GM11168 (cell line): ENCODE data around the gene CARD14.
"Not testable (repeated sequence)": the region's sequence is repeated elsewhere in the genome, so short reads cannot be mapped to it uniquely, and the experiment has no call there.

ENCODE experiments used
- in situ Hi-C: fragments of 300-500 bp; cut with MboI; formaldehyde crosslinking; loops from one replicate; pipeline ENCODE4 v1.12.0; 2022; ENCODE audit warnings: low sequenced_read_pairs; ENCODE audit not compliant: unreplicated experiment

The CARD14 gene

DNA sequence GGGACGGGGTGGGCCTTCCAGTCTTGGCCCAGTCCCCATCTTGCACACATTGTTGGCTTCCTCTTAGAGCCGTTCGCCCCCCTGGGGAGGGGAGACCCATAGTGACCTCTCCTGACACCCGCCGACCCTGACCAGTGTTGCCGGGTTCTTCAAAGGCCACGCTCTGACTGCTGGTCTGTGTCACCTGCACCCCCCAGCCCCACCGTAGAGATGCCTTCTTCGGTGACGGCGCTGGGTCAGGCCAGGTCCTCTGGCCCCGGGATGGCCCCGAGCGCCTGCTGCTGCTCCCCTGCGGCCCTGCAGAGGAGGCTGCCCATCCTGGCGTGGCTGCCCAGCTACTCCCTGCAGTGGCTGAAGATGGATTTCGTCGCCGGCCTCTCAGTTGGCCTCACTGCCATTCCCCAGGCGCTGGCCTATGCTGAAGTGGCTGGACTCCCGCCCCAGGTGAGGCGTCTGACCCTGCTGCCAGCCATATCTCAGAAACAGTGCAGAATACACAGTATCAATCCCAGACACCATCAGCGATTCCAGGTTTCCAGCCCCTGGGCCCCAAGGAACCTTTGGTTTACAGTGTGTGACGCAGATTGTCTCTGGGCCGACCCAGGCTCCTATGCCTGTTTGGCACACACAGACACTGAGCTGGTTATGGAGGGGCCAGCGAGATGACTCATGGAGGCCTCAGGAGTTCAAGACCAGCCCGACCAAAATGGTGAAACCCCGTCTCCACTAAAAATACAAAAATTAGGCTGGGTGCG is 51.7 kb downstream of the CARD14 start:
- in situ Hi-C loops: no loop called here

- in situ Hi-C loops: no loop called here
Observed at GRCh38 chr17:80222376-80223141, 52.7 kb downstream of the CARD14 start.

DNA sequence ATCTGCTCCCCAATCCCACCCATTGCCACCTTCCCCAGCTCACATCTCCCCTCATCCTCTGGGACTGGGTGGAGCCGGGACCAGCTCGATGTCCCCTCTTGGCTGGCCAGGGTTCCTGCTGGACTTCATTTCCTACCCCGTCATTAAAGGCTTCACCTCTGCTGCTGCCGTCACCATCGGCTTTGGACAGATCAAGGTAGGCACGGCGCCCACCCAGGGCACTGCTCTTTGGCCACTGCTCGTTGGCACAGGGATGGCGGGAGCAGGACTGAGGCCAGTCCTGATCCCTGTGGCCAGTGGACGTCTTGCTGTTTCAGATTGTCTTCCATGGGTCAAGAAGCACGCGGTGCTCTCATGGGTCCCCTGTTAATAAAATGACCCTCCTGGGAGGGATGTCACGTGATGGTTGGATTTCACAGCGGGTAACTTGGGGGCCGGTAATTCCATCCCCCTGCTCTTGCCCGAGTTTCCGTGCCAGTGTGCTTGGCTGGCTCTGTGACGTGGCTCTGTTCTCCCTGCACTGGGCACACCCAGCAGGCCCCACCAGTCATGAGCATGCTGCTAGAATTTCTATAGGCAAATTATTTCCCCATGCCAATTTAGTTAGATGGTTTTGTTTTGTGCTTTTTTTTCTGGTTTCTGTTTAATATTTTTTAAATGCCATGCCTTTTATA is 53.4 kb downstream of the CARD14 start:
- in situ Hi-C loops: no loop called here

- in situ Hi-C loops: no loop called here
Observed at GRCh38 chr17:80223838-80224497, 54.1 kb downstream of the CARD14 start.

GRCh38 chr17:80224683-80225082 is 54.9 kb downstream of the CARD14 start:
- in situ Hi-C loops: no loop called here

DNA sequence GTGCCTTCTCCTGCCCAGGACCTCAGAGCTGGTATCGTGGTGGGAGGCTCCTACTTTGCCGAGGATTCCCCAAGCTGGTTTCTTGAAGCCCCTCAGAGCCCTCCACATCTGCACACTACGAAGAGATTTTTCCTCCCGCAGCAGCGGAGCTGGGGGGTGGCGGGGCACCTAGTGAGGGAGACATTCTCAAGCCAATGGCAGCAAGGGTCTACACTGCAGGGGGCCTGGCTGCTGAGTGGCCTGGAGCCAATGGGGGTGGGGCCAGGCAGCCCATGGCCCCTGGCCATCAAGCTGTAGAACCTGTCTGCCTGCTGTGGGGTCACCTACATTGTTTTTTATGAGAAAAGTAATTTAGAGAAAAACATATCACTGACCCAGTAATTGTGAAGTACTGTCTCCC is 55.4 kb downstream of the CARD14 start:
- in situ Hi-C loops: no loop called here

DNA sequence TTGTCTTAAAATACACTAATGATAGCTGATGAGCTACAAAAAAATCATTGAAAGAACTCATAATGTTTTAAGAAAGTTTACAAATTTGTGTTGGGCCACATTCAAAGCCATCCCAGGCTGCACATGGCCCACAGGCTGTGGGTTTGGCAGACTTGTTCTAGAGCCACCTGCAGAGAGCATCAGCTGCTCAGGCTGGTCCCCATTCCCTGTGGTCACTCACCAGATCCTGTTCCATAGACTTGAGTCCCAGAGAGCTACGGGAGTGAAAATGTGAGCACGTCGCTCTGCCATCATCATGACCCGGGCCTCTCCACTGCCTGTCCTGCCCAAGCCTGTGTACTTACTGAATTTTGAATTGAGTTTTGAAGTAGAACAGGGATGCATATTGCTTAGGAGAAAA is 57.3 kb downstream of the CARD14 start:
- in situ Hi-C loops: no loop called here

- in situ Hi-C loops: no loop called here
Observed at GRCh38 chr17:80227666-80228065, 57.8 kb downstream of the CARD14 start.

- in situ Hi-C loops: no loop called here
Observed at GRCh38 chr17:80228477-80228876, 58.6 kb downstream of the CARD14 start.

DNA sequence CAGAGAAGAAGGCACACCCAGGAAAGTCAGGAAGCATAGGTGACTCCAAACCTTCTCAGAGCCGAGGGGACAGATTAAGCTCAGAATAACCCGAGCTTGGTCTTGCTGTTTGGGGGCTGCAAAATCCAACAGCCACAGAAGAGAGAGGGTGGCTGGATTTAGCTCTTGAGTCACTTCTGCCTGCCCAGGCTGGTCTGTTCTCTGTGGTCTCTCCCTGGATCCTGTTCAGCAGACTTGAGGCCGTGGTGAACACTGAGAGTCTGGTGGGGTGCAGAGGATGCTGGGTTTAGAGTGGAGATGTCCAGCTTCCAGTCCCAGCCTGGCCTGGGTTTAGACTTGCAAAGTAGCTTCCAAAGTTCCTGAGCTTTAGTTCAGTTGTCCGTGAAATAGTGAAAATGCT is 59.2 kb downstream of the CARD14 start:
- in situ Hi-C loops: no loop called here

GRCh38 chr17:80232438-80232837 is 62.6 kb downstream of the CARD14 start:
- in situ Hi-C loops: no loop called here

DNA sequence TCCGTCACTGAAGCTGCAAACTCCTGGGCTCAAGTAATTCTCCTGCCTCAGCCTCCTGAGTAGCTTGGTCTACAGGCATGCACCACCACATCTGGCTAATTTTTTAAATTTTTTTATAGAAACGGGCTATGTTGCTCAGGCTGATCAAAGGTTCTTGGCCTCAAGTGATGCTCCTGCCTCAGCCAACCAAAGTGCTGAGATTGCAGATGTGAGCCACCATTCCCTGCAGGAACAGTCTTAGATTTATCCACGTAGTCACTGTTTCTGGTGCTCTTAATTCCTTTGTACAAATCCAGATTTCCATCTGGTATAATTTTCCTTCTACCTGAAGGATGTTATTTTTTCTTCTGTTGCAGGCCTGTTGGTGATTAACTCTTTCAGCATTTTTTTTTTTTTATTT is 63.4 kb downstream of the CARD14 start:
- in situ Hi-C loops: no loop called here

- in situ Hi-C loops: no loop called here
Observed at GRCh38 chr17:80236911-80237310, 67.1 kb downstream of the CARD14 start.

GRCh38 chr17:80237386-80237785 is 67.6 kb downstream of the CARD14 start:
- in situ Hi-C loops: no loop called here

DNA sequence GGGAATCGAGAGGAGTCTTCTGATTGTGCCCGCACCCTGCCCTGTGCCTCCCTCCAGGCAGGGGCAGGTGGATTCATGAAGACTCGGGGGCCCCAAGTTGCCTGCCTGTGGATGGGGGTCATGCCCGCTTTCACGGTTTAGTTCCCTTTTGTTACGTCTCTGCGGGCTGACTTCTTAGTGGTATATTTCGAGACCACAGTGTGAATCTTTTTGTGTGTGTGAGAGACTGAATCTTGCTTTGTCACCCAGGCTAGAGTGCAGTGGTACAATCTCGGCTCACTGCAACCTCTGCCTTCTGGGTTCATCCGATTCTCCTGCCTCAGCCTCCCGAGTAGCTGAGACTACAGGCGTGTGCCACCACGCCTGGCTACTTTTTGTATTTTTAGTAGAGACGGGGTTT is 72.7 kb downstream of the CARD14 start:
- in situ Hi-C loops: no loop called here

DNA sequence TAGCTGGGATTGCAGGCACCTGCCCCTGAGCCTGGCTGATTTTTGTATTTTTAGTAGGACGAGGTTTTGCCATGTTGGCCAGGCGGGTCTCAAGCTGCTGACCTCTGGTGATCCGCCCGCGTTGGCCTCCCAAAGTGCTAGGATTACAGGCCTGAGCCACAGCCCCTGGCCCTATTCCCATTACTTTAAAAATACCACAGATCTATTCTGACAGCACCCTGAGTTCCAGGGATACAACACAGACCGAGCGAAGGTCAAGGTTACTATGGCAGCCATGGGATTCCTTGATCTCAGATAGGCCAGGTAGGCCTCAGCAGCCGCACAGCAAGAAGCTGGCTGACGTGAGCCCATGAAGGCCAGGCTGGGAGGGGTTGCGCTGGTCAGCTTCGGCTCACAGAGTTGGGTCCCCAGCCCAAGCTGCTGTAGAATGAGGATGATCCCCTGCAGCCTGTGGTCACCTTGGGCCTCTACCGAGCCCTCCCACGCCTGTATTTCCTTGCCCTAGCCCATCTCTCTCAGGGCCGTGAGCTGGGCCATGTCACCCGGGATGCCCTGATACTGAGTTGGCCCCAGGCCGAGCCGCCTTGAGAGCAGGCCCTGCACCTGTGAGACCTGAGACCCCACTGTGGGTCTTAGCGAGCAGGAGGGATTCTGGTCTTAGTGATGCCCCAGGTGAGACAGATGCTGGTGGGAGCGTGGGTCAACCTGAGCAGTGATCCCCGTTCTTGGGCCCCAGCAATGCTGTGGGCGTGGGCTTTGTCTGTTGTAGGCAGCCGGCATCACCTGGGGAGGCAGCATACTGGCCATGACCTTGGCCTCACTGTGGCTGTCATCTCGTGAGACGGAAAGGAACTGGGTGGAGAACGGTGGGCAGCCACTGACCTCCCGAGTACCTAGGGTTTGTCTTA is 74.0 kb downstream of the CARD14 start:
- in situ Hi-C loops: no loop called here

- in situ Hi-C loops: not testable (repeated sequence)
Observed at GRCh38 chr17:80244448-80244847, 74.6 kb downstream of the CARD14 start.

GRCh38 chr17:80244871-80245509 is 75.2 kb downstream of the CARD14 start:
- in situ Hi-C loops: no loop called here

DNA sequence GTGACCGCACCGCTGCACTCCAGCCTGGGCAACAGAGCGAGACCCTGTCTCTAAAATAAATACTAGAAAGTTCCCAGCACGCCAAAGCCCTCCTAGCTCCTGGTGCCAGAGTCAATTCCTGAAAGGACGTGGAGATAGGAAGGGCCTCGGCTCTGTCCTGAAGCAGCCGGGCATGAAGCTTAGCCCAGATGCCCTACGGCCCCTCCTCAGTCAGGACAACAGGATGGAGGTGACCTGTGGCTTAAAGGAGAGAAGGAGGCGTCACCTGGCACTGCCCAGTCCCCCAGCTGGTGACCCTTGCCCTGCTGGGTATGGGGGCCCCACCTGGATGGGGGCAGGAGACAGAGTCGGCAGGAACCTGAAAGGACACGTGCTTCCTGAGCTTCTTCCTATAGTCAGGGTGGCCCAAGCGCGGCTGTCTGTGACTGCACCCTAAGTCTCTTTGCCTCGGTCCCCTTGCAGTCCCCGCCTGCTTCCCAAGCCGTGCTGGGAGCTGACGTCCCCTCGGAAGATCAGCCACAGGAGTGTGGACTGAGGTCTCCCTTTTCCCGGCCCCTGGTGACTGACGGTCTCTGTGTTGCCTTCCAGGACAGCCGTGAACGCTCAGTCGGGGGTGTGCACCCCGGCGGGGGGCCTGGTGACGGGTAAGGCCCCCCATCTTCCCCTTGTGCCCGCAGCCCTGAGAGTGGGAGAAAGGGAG is 75.9 kb downstream of the CARD14 start:
- in situ Hi-C loops: no loop called here
